ENCODE measurements around the gene MPO. TPM values are rescaled to one million over a fixed set of nuclear protein-coding genes. Genes with fewer than 3 reads are reported as not detected.

Gene MPO
- total RNA-seq, 4 donors from 2014 or later = 0.18 to 0.32 (median 0.31) TPM; not detected in 1

GRCh38 chr17:58321571-58322525 is 41.1 kb upstream of the MPO start:
- in situ Hi-C loops (cut with MboI; ENCODE audit: low sequenced_read_pairs in 4 of 4) (loop anchor here in 1 of 4 donors (25.0 kb wide), 1 partner anchor 90 kb away; the partner anchor contains the start of gene RNF43), intact Hi-C loops (cut with DNase I; ENCODE audit: low total_unique reads) (no loop called here)
- Histone ChIP-seq H3K36me3 (no peaks in the 10 kb centered on the region), H3K27ac (no peak overlapping the region), H3K4me3 (no peak overlapping the region), H3K9me3 (no peaks in the 10 kb centered on the region), H3K4me1 (peaks cover 0 to 6% of the 10 kb centered on the region in 2 donors), H3K27me3 (no peaks in the 10 kb centered on the region)
- DNase-seq = no peak
- ATAC-seq = no peak
- TF ChIP-seq POLR2A (IDR thresholded peaks at IDR 0.05) (no peak), CTCF (IDR thresholded peaks at IDR 0.05 in 4 of 5, conservative IDR thresholded peaks at IDR 0.05 in 1 of 5) (no peak)

GRCh38 chr17:58320570-58321323 is 40.0 kb upstream of the MPO start:
- H3K4me3 ChIP-seq = no peak overlapping the region
- DNase-seq (no peak), ATAC-seq (no peak)
- intact Hi-C loops (cut with DNase I; ENCODE audit: low total_unique reads) = no loop called here
- no peak for TF ChIP-seq POLR2A (IDR thresholded peaks at IDR 0.05)
- H3K9me3 ChIP-seq = no peaks in the 10 kb centered on the region
- H3K4me1 ChIP-seq = peaks cover 0 to 6% of the 10 kb centered on the region in 2 donors
- H3K27ac ChIP-seq = no peak overlapping the region
- no peaks in the 10 kb centered on the region for H3K36me3 ChIP-seq
- no peaks in the 10 kb centered on the region for H3K27me3 ChIP-seq
- in situ Hi-C loops (cut with MboI; ENCODE audit: low sequenced_read_pairs in 4 of 4) = loop anchor here in 1 of 4 donors (25.0 kb wide), 1 partner anchor 92 kb away; the partner anchor contains the start of gene RNF43

- Histone ChIP-seq H3K9me3 (no peaks in the 10 kb centered on the region), H3K27me3 (no peaks in the 10 kb centered on the region), H3K4me1 (peaks cover 0 to 6% of the 10 kb centered on the region in 2 donors), H3K27ac (no peak overlapping the region), H3K4me3 (no peak overlapping the region), H3K36me3 (no peaks in the 10 kb centered on the region)
- ATAC-seq = no peak
- TF ChIP-seq POLR2A (IDR thresholded peaks at IDR 0.05) = no peak
- TF ChIP-seq CTCF (IDR thresholded peaks at IDR 0.05 in 4 of 5, conservative IDR thresholded peaks at IDR 0.05 in 1 of 5) = no peak
- in situ Hi-C loops (cut with MboI; ENCODE audit: low sequenced_read_pairs in 4 of 4) (loop anchor here in 1 of 4 donors (25.0 kb wide), 1 partner anchor 92 kb away; the partner anchor contains the start of gene RNF43), intact Hi-C loops (cut with DNase I; ENCODE audit: low total_unique reads) (no loop called here)
- no peak for DNase-seq
Measured at GRCh38 chr17:58320163-58320558, 39.4 kb upstream of the MPO start.

- TF ChIP-seq CTCF (IDR thresholded peaks at IDR 0.05 in 4 of 5, conservative IDR thresholded peaks at IDR 0.05 in 1 of 5) = no peak
- TF ChIP-seq POLR2A (IDR thresholded peaks at IDR 0.05) = no peak
- H3K27me3 ChIP-seq = no peaks in the 10 kb centered on the region
- H3K27ac ChIP-seq = no peak overlapping the region
- ATAC-seq (no peak), DNase-seq (no peak)
- intact Hi-C loops (cut with DNase I; ENCODE audit: low total_unique reads) = no loop called here
- H3K4me1 ChIP-seq = peaks cover 0 to under 1% of the 10 kb centered on the region in 2 donors
- H3K36me3 ChIP-seq = no peaks in the 10 kb centered on the region
- in situ Hi-C loops (cut with MboI; ENCODE audit: low sequenced_read_pairs in 4 of 4) = loop anchor here in 1 of 4 donors (25.0 kb wide), 1 partner anchor 93 kb away; the partner anchor contains the start of gene RNF43
- no peak overlapping the region for H3K4me3 ChIP-seq
- H3K9me3 ChIP-seq = no peaks in the 10 kb centered on the region
Measured at GRCh38 chr17:58319173-58320162, 38.7 kb upstream of the MPO start.
